GM18951 (cell line): Measurements from ENCODE around the gene SCAMP4.

Experiments used
- POLR2A ChIP-seq: IDR thresholded peaks from 4 replicates; pipeline ENCODE4 v1.6.1; 2011; ENCODE audit warnings: mild to moderate bottlenecking; ENCODE audit not compliant: insufficient read length, insufficient read depth; ENCODE audit errors: extremely low read depth
- in situ Hi-C: fragments of 300-500 bp; cut with MboI; formaldehyde crosslinking; loops from one replicate; pipeline ENCODE4 v1.12.0; 2022; ENCODE audit warnings: low sequenced_read_pairs, mixed read lengths, inconsistent platforms; ENCODE audit not compliant: unreplicated experiment

The SCAMP4 gene

DNA sequence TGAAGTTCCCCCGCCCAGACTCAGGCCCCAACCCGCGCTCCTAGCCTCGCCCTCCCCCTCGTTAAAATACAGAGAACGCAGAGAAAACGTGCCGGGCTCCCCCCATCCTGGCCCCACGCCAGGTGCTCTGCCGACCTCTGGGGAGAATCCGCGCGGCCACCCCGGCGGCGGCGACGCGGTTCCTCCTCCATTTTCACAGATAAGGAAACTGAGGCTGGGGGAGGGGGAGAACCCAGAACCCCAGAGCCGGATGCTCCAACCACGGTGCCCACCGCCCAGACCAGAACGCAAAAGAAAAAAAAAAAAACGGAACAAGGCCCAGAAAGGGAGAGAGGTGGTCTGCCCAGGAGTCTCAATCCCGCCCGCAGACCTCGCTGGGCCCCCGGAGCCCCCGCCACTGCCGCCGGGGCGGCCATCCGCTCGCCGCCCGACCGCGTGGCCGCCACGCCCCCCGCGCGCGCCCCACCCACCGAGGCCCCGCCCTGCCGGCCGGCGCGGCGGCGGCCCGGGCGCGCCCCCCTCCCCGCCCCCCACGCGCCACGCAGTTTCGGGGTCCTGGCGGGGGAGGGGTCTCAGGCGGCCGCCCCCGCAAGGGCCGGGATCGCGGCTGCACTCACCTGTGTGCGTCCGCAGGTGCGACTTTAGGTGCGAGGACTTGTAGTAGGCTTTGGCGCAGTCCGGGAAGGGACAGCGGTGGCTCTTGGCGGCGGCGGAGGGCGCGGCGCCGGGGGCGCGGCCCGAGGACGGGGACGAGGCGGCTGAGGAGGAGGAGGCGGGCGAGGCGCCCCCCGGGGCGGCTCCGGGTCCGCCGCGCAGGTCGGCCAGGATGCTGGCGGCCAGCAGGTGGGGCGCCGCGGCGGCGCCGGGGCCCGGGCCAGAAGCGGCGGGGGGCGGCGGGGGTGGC lies 42.5 kb upstream of the SCAMP4 start:
- in situ Hi-C loops, result no loop called here
- peak; percentile 34 for TF ChIP-seq POLR2A

DNA sequence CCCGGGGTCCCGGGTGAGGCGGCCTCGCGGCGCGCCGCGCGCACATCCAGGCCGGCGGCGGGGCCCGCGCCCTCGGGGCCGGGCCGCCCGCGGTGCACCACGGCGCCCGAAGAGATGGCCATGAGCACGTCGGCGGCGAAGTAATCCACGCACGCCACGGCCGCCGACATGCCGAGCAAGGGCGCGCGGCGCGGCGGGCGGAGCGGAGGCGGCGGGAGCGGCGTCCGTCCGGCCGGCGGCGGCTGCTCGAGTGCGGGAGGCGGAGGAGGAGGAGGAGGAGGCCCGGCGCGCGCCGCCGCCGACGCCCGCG lies 41.9 kb upstream of the SCAMP4 start, which contains the start of gene KLF16:
KLF16 (minus strand) TSS at position 252 of the 310 bp plus-strand sequence; CDS start at position 170, 82 bp downstream.
- in situ Hi-C loops, result no loop called here
- TF ChIP-seq POLR2A, result peak; percentile 71

DNA sequence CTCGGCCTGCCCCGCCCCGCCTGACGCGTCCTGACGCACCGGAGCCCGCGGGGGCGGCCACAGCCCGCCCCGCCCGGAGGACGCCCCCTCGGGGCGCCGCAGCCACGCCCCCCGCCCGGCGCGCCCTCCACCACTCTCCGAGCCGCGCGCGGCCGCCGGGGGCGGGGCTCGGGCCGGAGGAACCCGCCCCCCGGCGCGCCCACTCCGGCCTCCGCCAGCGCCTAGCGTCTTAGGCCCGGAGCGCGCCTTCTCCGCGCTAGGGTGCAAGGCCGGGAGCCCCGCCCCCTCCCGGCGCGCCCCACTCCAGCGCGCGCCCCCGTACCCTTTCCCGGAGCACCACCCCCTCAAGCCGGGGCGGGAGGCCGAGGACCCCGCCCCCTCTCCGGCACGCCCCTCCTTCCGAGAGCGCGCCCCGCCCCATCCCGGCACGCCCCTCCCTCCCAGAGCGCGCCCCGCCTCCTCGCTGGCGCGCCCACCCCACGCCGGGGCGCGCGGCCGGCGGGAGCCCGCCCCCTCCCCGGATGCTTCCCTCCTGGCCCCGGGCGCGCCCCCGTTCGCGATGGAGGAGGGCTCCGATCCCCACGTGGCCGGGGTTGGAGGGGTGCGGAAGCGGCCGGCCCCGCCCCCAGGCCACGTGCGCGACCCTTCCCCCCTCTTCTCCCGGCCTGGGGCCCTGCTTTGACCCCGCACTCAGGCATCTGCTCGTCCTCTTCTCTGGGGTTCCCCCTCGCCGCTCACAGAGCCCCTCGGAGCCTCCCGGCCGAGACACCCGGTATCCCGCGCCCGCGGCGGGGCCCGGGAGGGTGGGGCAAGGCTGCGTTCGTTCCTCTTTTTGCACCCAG lies 41.3 kb upstream of the SCAMP4 start:
- TF ChIP-seq POLR2A, result peak; percentile 57
- in situ Hi-C loops, result no loop called here

GRCh38 chr19:1864480-1865171 lies 40.6 kb upstream of the SCAMP4 start:
- TF ChIP-seq POLR2A, result peak; percentile 5
- in situ Hi-C loops, result no loop called here

DNA sequence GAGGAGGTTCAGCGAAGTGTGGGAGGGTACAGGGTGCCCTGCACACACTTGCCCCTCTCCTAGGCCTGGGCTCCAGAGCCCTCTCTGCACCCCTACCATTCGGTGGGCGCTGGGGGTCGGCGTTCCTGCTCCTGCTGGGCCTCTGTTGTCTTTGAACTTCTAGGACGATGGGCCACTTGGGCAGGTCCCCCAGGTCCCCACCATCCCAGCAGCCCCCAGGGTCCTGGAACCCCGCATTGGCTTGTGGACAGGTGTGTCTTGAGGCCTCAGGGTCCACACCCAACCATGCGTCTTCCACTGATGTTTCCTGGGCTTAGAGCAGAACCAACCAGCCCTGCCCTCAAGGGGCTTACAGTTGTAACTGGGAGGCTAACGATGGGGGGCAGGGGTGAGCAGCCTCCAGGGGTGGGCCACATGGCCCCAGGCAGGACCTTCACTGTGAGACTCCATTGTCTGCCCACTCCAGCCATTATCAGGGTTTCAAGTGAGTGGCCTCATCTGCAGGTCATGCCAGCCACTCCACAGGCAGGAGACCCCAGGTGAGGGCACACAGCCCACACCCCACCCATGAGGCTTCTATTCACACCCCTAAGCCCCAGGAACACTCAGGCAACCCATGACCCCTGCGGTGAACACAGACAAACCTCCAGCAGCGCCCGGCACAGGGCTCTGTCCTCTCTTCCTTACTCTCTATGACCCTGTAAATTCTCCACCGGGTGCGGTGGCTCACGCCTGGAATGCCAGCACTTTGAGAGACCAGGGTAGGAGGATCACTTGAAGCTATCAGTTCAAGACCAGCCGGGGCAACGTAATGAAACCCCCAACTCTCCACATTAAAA lies 39.8 kb upstream of the SCAMP4 start:
- in situ Hi-C loops, result no loop called here

DNA sequence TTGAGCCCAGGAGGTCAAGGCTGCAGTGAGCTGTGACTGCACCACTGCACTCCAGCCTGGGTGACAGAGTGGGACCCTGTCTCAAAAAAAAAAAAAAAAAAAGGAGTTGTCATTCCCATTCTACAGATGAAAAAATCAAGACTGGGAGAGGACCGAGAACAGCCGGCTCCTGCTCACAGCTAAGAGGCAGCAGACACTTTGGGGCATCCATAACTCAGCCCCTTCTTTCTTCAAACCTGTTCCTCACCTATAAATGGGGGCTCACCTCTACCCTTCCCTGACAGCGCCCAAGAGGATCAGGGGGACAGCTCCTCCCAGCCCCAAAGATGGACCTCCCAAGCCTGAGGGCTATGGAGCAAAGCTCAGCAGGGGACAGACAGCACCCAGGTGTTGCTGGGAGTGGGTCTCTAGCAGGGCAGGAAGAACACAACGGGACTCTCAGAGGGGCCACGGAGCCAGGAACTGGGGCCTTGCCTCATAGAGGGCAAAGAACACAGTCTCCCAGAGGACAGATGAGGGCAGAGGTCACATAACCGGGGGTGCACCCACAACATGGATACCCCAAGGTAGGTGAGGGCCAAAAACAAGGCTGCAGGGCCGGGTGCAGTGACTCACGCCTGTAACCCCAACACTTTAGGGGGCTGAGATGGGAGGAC lies 38.4 kb upstream of the SCAMP4 start:
- TF ChIP-seq POLR2A, result no peak

More for the DNA sequence above, 39.8 kb upstream of the SCAMP4 start:
- TF ChIP-seq POLR2A, result no peak

DNA sequence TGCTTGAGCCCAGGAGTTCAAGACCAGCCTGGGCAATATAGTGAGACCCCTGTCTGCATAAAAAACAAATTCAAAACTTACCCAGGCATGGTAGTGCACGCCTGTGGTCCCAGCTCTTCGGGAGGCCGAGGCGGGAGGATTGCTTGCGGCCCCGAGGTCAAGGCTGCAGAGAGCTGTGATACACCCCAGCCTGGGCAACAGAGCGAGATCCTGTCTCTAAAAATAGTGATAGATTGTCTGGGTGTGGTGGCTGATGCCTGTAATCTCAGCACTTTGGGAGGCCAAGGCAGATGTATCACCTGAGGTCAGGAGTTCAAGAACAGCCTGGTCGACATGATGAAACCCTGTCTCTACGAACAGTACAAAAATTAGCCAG lies 37.9 kb upstream of the SCAMP4 start:
- TF ChIP-seq POLR2A, result no peak
- in situ Hi-C loops, result no loop called here

More for the DNA sequence above, 38.4 kb upstream of the SCAMP4 start:
- in situ Hi-C loops, result no loop called here

- in situ Hi-C loops, result no loop called here
Observed at GRCh38 chr19:1868971-1869370, 36.2 kb upstream of the SCAMP4 start.

DNA sequence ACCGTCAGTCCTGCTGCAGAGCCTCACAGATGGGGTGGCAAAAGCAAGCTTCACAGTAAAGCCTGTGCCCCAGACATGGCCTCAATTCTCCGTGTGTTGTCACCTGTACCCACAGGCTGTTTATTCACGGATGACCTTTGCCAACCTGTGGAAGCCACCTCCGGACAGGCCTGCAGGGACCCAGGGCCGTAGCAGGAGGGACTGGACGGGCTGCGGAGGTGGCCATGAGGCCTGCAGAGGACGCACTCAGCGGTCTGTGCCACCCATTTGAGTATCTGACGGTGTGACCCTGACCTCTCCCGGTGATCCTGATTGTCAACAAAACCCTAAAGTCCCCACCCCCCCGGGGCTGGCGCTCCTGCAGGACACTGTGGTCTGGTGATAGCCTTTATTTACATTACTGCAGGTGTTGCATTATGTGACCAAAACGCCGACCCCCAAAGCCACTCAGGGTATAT lies 34.0 kb upstream of the SCAMP4 start:
- TF ChIP-seq POLR2A, result no peak

More at GRCh38 chr19:1868971-1869370, 36.2 kb upstream of the SCAMP4 start:
- no peak for TF ChIP-seq POLR2A

DNA sequence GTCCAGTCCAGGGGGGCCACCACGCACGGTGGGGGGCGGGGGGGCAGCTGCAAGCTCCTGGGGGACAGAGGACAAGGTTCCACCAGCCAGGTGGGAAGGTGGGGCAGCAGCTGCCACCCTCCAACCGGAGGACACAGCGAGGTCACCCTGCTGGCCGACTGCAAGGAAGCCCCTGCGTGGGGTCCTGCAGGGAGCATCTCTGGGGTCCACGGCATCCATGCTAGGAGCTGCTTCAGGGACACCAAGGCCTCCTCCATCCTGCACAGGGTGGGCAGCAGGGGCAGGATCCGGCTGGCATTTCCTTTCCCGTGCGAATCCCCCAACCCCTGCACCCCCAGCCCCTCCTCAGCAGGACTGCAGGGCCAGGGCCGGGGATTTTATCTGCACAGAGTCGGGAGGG lies 33.6 kb upstream of the SCAMP4 start:
- in situ Hi-C loops, result no loop called here

More for the DNA sequence above, 34.0 kb upstream of the SCAMP4 start:
- in situ Hi-C loops, result no loop called here

GRCh38 chr19:1872807-1873523 lies 32.2 kb upstream of the SCAMP4 start:
- in situ Hi-C loops, result no loop called here

More for the DNA sequence above, 33.6 kb upstream of the SCAMP4 start:
- no peak for TF ChIP-seq POLR2A

More at GRCh38 chr19:1872807-1873523, 32.2 kb upstream of the SCAMP4 start:
- no peak for TF ChIP-seq POLR2A
